Suprapubic skin (tissue), 4 donors: ENCODE measurements around the gene TM9SF4. TPM values are rescaled to one million over a fixed set of nuclear protein-coding genes. Genes with fewer than 3 reads are reported as not detected.

Experiments used
- DNase-seq, 2 donors: peaks; one replicate each; pipeline ENCODE4 v3.0.0-alpha.2; 2019; ENCODE audit warnings: low spot score in 2 of 2
- H3K27ac ChIP-seq: fragments of 200-600 bp; sonication (generic); one replicate; pipeline ENCODE4 v1.5.1; 2019
- H3K27me3 ChIP-seq: fragments of 200-600 bp; sonication (generic); one replicate; pipeline ENCODE4 v1.5.1; 2019
- H3K36me3 ChIP-seq: fragments of 200-600 bp; sonication (generic); one replicate; pipeline ENCODE4 v1.5.1; 2019
- H3K4me1 ChIP-seq: fragments of 200-600 bp; sonication (generic); one replicate; pipeline ENCODE4 v1.5.1; 2019
- H3K4me3 ChIP-seq: fragments of 200-600 bp; sonication (generic); one replicate; pipeline ENCODE4 v1.5.1; 2019; ENCODE audit warnings: mild to moderate bottlenecking
- H3K9me3 ChIP-seq: fragments of 200-600 bp; sonication (generic); one replicate; pipeline ENCODE4 v1.5.1; 2019
- CTCF ChIP-seq, 2 donors: fragments of 200-600 bp in 1 of 2; fragments of 450-650 bp in 1 of 2; sonication (generic) in 1 of 2; IDR thresholded peaks; one replicate each; pipeline ENCODE4 v1.5.1; 2016 to 2019; ENCODE audit warnings: antibody characterized with exemption in 2 of 2, mild to moderate bottlenecking in 1 of 2, moderate library complexity in 1 of 2
- EP300 ChIP-seq: sonication (generic); formaldehyde crosslinking; IDR thresholded peaks from one replicate; pipeline ENCODE4 v1.6.1; 2017; ENCODE audit warnings: antibody characterized with exemption
- POLR2A ChIP-seq, 2 donors: fragments of 450-650 bp; IDR thresholded peaks; one replicate each; pipeline ENCODE4 v1.6.1; 2017; ENCODE audit warnings: antibody characterized with exemption in 2 of 2, mild to moderate bottlenecking in 2 of 2, moderate library complexity in 2 of 2
- POLR2AphosphoS5 ChIP-seq, 3 donors: sonication (generic); formaldehyde crosslinking; IDR thresholded peaks; one replicate each; pipeline ENCODE4 v1.6.1; 2017; ENCODE audit warnings: antibody characterized with exemption in 3 of 3
- WGBS: methylation state at CpG from one replicate; pipeline ENCODE4 v1.1.5; 2018; 5-methylcytosine and 5-hydroxymethylcytosine counted together
- total RNA-seq, 4 donors: library from RNA; depleted of rRNA; stranded (reverse); fragments of >200 nt; gene quantifications; one replicate each; pipeline ENCODE4 v1.1.0, GENCODE V29; 2016

TM9SF4 gene
- total RNA-seq, 4 donors from 2014 or later, result 45.5 to 54.9 (median 51.6) TPM

- Histone ChIP-seq H3K27me3 (no peaks in the 10 kb centered on the region), H3K4me1 (no peaks in the 10 kb centered on the region), H3K9me3 (no peaks in the 10 kb centered on the region), H3K36me3 (peaks cover 83% of the 10 kb centered on the region), H3K4me3 (no peak overlapping the region), H3K27ac (no peak overlapping the region)
- 93% methylated on average over 8 of the region's 8 CpGs for WGBS
- peak in 1 of 2 donors; percentile 38 for DNase-seq
- no peak for TF ChIP-seq EP300
- TF ChIP-seq CTCF (IDR thresholded peaks at IDR 0.05), result no peak
- no peak for TF ChIP-seq POLR2A (IDR thresholded peaks at IDR 0.05)
- TF ChIP-seq POLR2AphosphoS5 (IDR thresholded peaks at IDR 0.05), result no peak
These were observed 29.4 kb downstream of the TM9SF4 start for GRCh38 chr20:32138921-32139320.

- Histone ChIP-seq H3K4me1 (no peaks in the 10 kb centered on the region), H3K27ac (no peak overlapping the region), H3K9me3 (no peaks in the 10 kb centered on the region), H3K36me3 (peaks cover 94% of the 10 kb centered on the region), H3K27me3 (no peaks in the 10 kb centered on the region), H3K4me3 (no peak overlapping the region)
- TF ChIP-seq POLR2A (IDR thresholded peaks at IDR 0.05), result no peak
- TF ChIP-seq EP300, result no peak
- TF ChIP-seq CTCF (IDR thresholded peaks at IDR 0.05), result no peak
- no peak for TF ChIP-seq POLR2AphosphoS5 (IDR thresholded peaks at IDR 0.05)
- WGBS, result 93% methylated on average over 3 of the region's 3 CpGs
- no peak for DNase-seq
These were observed 30.4 kb downstream of the TM9SF4 start for GRCh38 chr20:32139947-32140346.

GRCh38 chr20:32140603-32141002, 31.1 kb downstream of the TM9SF4 start:
- Histone ChIP-seq H3K36me3 (peaks cover 97% of the 10 kb centered on the region), H3K27ac (no peak overlapping the region), H3K4me3 (no peak overlapping the region), H3K27me3 (no peaks in the 10 kb centered on the region), H3K9me3 (no peaks in the 10 kb centered on the region), H3K4me1 (no peaks in the 10 kb centered on the region)
- TF ChIP-seq CTCF (IDR thresholded peaks at IDR 0.05), result no peak
- TF ChIP-seq POLR2AphosphoS5 (IDR thresholded peaks at IDR 0.05), result no peak
- TF ChIP-seq EP300, result no peak
- no peak for TF ChIP-seq POLR2A (IDR thresholded peaks at IDR 0.05)
- DNase-seq, result peak in 1 of 2 donors; percentile 45
- WGBS, result 98% methylated on average over 4 of the region's 4 CpGs

GRCh38 chr20:32141465-32141980, 32.0 kb downstream of the TM9SF4 start:
- Histone ChIP-seq H3K27me3 (no peaks in the 10 kb centered on the region), H3K27ac (no peak overlapping the region), H3K4me1 (no peaks in the 10 kb centered on the region), H3K9me3 (no peaks in the 10 kb centered on the region), H3K36me3 (peaks cover 97% of the 10 kb centered on the region), H3K4me3 (no peak overlapping the region)
- peak in 1 of 2 donors; percentile 56 for DNase-seq
- no peak for TF ChIP-seq EP300
- TF ChIP-seq CTCF (IDR thresholded peaks at IDR 0.05), result no peak
- TF ChIP-seq POLR2A (IDR thresholded peaks at IDR 0.05), result no peak
- TF ChIP-seq POLR2AphosphoS5 (IDR thresholded peaks at IDR 0.05), result no peak
- WGBS, result 94% methylated on average over 18 of the region's 21 CpGs

- Histone ChIP-seq H3K9me3 (no peaks in the 10 kb centered on the region), H3K36me3 (peaks cover 97% of the 10 kb centered on the region)
- WGBS, result 89% methylated on average over 5 of the region's 5 CpGs
These were observed 32.6 kb downstream of the TM9SF4 start for GRCh38 chr20:32142088-32142487.

More at GRCh38 chr20:32142088-32142487, 32.6 kb downstream of the TM9SF4 start:
- DNase-seq, result peak in 1 of 2 donors; percentile 4
- TF ChIP-seq EP300 (no peak), POLR2AphosphoS5 (IDR thresholded peaks at IDR 0.05) (no peak), CTCF (IDR thresholded peaks at IDR 0.05) (no peak), POLR2A (IDR thresholded peaks at IDR 0.05) (no peak)
- Histone ChIP-seq H3K4me1 (no peaks in the 10 kb centered on the region), H3K27me3 (no peaks in the 10 kb centered on the region), H3K4me3 (no peak overlapping the region), H3K27ac (no peak overlapping the region)
